Loucy (cell line): ENCODE results near the gene TOR1AIP2.
A peak's percentile ranks its signal among the peaks of the same experiment; 100 is the strongest.

Source experiments
- H2AFZ ChIP-seq: fragments of 200-600 bp; sonication (generic); 2 replicates; pipeline ENCODE4 v1.6.0; 2016; ENCODE audit warnings: antibody characterized with exemption, mild to moderate bottlenecking, low read length, moderate library complexity
- H3F3A ChIP-seq: fragments of 200-600 bp; 2 replicates; pipeline ENCODE4 v1.6.0; 2016; ENCODE audit warnings: antibody characterized with exemption, low read depth, mild to moderate bottlenecking
- H3K27me3 ChIP-seq: fragments of 200-600 bp; sonication (generic); 2 replicates; pipeline ENCODE4 v1.6.1; 2014; ENCODE audit warnings: low read length, mild to moderate bottlenecking; ENCODE audit not compliant: insufficient read depth, poor library complexity, severe bottlenecking
- H3K36me3 ChIP-seq: fragments of 200-600 bp; sonication (generic); 2 replicates; pipeline ENCODE4 v1.6.1; 2016; ENCODE audit warnings: low read length; ENCODE audit not compliant: insufficient read depth
- H3K4me1 ChIP-seq: fragments of 200-600 bp; sonication (generic); 2 replicates; pipeline ENCODE4 v1.5.1; 2014; ENCODE audit warnings: low read length, mild to moderate bottlenecking; ENCODE audit not compliant: insufficient read depth, poor library complexity, severe bottlenecking
- H3K4me2 ChIP-seq: fragments of 200-600 bp; sonication (generic); 2 replicates; pipeline ENCODE4 v1.6.0; 2014; ENCODE audit warnings: antibody characterized with exemption, low read length, low read depth, mild to moderate bottlenecking; ENCODE audit not compliant: poor library complexity, severe bottlenecking
- H3K4me3 ChIP-seq: fragments of 200-600 bp; sonication (generic); 2 replicates; pipeline ENCODE4 v1.5.1; 2014; ENCODE audit warnings: low read length, mild to moderate bottlenecking, mixed read lengths; ENCODE audit not compliant: poor library complexity, severe bottlenecking
- H3K79me2 ChIP-seq: fragments of 200-600 bp; sonication (generic); 2 replicates; pipeline ENCODE4 v1.6.1; 2014; ENCODE audit warnings: low read length; ENCODE audit not compliant: insufficient read depth
- H3K9ac ChIP-seq: fragments of 200-600 bp; sonication (generic); 2 replicates; pipeline ENCODE4 v1.6.0; 2014; ENCODE audit warnings: mild to moderate bottlenecking, low read depth, low read length, moderate library complexity; ENCODE audit not compliant: poor library complexity, severe bottlenecking
- H3K9me2 ChIP-seq: fragments of 200-600 bp; sonication (generic); replicated peaks from 2 replicates; pipeline ENCODE4 v1.6.1; 2016; ENCODE audit warnings: low read depth, low read length, mixed read lengths
- H3K9me3 ChIP-seq: fragments of 200-600 bp; sonication (generic); 2 replicates; pipeline ENCODE4 v1.6.1; 2014; ENCODE audit warnings: mild to moderate bottlenecking, antibody characterized with exemption, low read length, low read depth; ENCODE audit not compliant: insufficient read depth
- H4K20me1 ChIP-seq: fragments of 200-600 bp; sonication (generic); 2 replicates; pipeline ENCODE4 v1.6.0; 2014; ENCODE audit warnings: antibody characterized with exemption, low read length, mild to moderate bottlenecking; ENCODE audit not compliant: insufficient read depth, poor library complexity, severe bottlenecking
- EZH2phosphoT487 ChIP-seq: fragments of 200-600 bp; IDR thresholded peaks from 2 replicates; pipeline ENCODE4 v1.6.1; 2018; ENCODE audit warnings: antibody characterized with exemption, mild to moderate bottlenecking, moderate library complexity, borderline replicate concordance
- TF ChIP-seq, protein P1 (sequence below): fragments of 200-600 bp; sonication (generic); conservative IDR thresholded peaks from 2 replicates; pipeline ENCODE4 v1.5.1; 2014; ENCODE audit warnings: mild to moderate bottlenecking, antibody characterized with exemption, low read length

Gene TOR1AIP2

DNA sequence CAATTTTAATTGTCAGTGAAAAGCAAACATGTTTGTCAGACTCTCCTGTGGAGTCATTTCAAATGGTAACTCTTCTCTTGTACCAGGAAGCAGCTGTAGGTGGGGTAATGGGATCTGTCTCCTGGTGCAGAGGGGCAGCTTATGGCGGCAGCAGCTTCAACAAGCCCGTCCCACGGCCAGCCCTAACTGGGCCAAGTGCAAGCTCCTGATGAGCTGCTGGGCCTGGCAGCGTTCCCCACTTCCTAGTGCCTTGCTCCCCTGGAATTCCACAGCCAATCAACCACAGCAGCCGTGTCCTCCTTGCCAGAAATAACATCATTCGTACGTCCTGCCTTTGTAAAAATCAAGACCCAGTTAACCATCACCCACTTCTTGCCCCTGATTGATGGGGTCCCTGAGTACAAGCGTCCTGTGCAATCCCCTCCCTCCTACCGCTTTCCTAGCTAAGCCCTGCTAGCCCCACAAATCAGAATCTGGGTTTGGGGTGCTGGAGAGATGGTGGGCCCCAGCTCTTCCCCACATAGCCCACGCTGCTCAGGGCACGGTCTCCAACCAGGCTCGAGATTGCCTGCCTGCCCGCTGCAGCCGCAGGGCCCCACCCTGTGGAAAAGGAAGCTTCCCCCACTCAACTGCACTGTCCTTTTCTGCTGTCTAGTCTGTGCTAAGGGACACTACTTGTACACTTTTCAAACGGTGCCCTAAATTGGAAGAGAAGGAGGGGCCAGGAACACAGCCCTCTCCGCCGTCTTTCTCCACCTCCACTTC, 61.2 kb downstream of the TOR1AIP2 start:
- TF ChIP-seq, protein P1, sequence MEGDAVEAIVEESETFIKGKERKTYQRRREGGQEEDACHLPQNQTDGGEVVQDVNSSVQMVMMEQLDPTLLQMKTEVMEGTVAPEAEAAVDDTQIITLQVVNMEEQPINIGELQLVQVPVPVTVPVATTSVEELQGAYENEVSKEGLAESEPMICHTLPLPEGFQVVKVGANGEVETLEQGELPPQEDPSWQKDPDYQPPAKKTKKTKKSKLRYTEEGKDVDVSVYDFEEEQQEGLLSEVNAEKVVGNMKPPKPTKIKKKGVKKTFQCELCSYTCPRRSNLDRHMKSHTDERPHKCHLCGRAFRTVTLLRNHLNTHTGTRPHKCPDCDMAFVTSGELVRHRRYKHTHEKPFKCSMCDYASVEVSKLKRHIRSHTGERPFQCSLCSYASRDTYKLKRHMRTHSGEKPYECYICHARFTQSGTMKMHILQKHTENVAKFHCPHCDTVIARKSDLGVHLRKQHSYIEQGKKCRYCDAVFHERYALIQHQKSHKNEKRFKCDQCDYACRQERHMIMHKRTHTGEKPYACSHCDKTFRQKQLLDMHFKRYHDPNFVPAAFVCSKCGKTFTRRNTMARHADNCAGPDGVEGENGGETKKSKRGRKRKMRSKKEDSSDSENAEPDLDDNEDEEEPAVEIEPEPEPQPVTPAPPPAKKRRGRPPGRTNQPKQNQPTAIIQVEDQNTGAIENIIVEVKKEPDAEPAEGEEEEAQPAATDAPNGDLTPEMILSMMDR: no peak
- no peak for TF ChIP-seq EZH2phosphoT487
- H4K20me1 ChIP-seq: no peaks in the 10 kb centered on the region
- no peaks in the 10 kb centered on the region for H3K9me2 ChIP-seq
- H3F3A ChIP-seq: no peaks in the 10 kb centered on the region
- no peaks in the 10 kb centered on the region for H3K79me2 ChIP-seq
- no peaks in the 10 kb centered on the region for H3K36me3 ChIP-seq
- no peak overlapping the region for H3K4me3 ChIP-seq
- no peak overlapping the region for H3K4me2 ChIP-seq
- no peaks in the 10 kb centered on the region for H3K27me3 ChIP-seq
- no peak overlapping the region for H2AFZ ChIP-seq
- H3K4me1 ChIP-seq: peaks cover 12% of the 10 kb centered on the region
- no peak overlapping the region for H3K9ac ChIP-seq
- no peaks in the 10 kb centered on the region for H3K9me3 ChIP-seq

DNA sequence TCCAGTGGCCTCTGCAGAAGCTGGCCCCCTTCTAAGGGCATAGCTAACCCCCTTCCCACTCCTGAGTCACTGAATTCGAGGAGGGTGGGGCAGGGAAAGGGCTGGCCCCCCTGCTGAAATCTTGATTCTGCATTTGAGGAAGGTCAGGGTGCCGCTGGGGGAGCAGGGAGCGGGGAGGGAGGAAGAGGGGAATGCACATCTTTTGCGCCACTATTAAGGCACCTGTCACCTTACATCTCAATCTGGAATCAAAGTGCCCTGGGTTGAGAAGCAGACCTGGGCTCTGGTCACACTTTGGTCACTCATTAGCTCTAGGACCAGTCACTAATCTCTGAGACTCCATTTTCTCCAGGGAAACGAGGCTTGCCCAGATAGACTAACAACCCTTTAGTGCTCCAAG, 62.0 kb downstream of the TOR1AIP2 start:
- no peak for TF ChIP-seq EZH2phosphoT487
- TF ChIP-seq, protein P1: no peak
- no peaks in the 10 kb centered on the region for H3K9me3 ChIP-seq
- H3K4me3 ChIP-seq: peak overlapping the region; percentile 76
- H3K79me2 ChIP-seq: no peaks in the 10 kb centered on the region
- peak overlapping the region; percentile 86 for H3K4me2 ChIP-seq
- peak overlapping the region; percentile 55 for H3K9ac ChIP-seq
- H3F3A ChIP-seq: no peaks in the 10 kb centered on the region
- H2AFZ ChIP-seq: peak overlapping the region; percentile 96
- no peaks in the 10 kb centered on the region for H3K27me3 ChIP-seq
- H3K9me2 ChIP-seq: no peaks in the 10 kb centered on the region
- H3K4me1 ChIP-seq: peaks cover 11% of the 10 kb centered on the region
- H4K20me1 ChIP-seq: no peaks in the 10 kb centered on the region
- no peaks in the 10 kb centered on the region for H3K36me3 ChIP-seq

DNA sequence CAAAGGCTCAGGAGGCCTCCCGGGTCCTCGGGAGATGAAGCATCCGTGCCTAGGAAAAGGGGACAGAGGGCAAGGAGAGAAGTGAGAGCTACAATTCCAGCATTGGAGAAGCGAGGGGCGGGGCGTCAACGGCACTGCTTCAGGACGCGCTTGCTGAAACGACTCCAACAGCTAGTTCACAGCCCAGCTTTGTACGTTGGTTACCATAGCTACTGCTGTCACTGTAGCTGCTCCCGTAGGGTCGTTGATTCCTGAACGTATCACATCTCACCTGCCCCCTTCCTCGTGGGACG, 63.1 kb downstream of the TOR1AIP2 start:
- Histone ChIP-seq H3K9ac (no peak overlapping the region), H3K9me2 (no peaks in the 10 kb centered on the region), H3K79me2 (no peaks in the 10 kb centered on the region), H4K20me1 (no peaks in the 10 kb centered on the region), H3K4me1 (peaks cover 8% of the 10 kb centered on the region), H3K9me3 (no peaks in the 10 kb centered on the region), H3K36me3 (no peaks in the 10 kb centered on the region), H3K4me2 (peak overlapping the region; percentile 86), H3K4me3 (peak overlapping the region; percentile 76), H3F3A (no peaks in the 10 kb centered on the region), H2AFZ (peak overlapping the region; percentile 96), H3K27me3 (no peaks in the 10 kb centered on the region)
- no peak for TF ChIP-seq EZH2phosphoT487
- TF ChIP-seq, protein P1: no peak
